Activated CD4-positive, alpha-beta T cell treated with anti-CD3 and anti-CD28 coated beads for 24 hours (primary cell): Measurements from ENCODE around the gene ACTG1.

Experiments
- DNase-seq, 2 donors: peaks; one replicate each; pipeline ENCODE4 v3.0.0-alpha.2; 2020; ENCODE audit warnings: low read depth in 2 of 2

The ACTG1 gene

DNA sequence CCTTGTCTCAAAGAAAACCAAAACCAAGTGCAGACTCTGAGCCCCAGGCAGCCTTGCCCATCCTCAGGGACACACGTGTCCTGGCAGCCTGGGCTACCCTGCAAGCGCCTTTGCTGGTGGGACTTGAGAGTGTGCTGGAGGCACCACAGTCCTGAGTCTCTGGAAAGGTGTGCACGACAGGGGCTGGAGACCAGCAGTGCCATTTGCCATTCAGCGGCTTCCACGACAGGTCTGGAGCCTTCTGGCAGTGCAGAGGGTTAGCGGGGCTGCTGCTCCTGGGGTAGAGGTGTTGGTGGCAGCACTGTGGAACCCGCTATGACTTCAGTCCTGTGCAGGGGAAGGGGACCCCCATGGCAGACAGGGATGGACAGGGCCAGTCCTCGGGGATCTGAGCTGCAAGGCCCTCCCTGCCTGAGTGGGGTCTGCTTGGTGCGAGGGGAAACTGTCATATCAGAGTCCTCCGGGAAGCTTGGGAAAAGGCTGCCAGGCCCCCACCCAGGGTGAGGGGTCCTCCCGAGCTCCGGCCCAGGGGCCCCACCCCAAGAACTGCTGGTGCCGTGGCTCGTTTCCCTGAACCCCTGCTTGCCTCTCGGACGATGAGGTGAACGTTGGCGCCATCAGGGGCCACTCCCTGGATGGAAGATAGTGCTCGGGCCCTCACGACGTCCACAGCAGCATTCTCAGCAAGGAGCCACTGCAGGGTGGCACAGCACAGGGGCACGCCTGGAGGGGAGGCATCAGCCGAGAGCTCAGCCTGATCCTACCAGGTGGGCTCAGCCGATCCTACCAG is 32.8 kb upstream of the ACTG1 start:
- DNase-seq, result no peak

- no peak for DNase-seq
Measured at GRCh38 chr17:81544281-81544974, 31.8 kb upstream of the ACTG1 start.

GRCh38 chr17:81543756-81544155 is 31.2 kb upstream of the ACTG1 start:
- DNase-seq, result no peak

- DNase-seq, result no peak
Measured at GRCh38 chr17:81543339-81543675, 30.7 kb upstream of the ACTG1 start.

- no peak for DNase-seq
Measured at GRCh38 chr17:81542431-81543338, 30.1 kb upstream of the ACTG1 start.

- DNase-seq, result no peak
Measured at GRCh38 chr17:81541123-81541522, 28.5 kb upstream of the ACTG1 start.

- no peak for DNase-seq
Measured at GRCh38 chr17:81540676-81541027, 28.1 kb upstream of the ACTG1 start.

- no peak for DNase-seq
Measured at GRCh38 chr17:81539961-81540675, 27.5 kb upstream of the ACTG1 start.

DNA sequence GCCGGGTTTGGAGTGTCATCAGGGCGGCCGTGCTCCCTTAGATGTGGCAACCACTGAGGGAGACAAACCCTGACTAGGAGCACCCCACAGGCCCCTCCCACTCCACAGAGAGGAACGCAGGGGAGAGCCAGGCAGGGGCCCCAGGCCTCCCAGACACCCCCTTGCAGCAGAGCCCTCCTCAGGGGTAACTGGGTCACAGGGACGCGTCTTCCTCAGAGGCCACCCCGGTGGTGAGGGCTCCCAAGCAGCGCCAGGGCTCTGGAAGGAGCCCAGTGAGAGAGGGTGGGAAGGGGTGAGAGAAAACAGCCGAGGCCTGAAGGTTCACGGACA is 26.9 kb upstream of the ACTG1 start:
- DNase-seq, result no peak

- no peak for DNase-seq
Measured at GRCh38 chr17:81538651-81539570, 26.3 kb upstream of the ACTG1 start.

- DNase-seq, result no peak
Measured at GRCh38 chr17:81537856-81538555, 25.4 kb upstream of the ACTG1 start.

GRCh38 chr17:81537343-81537855 is 24.8 kb upstream of the ACTG1 start:
- DNase-seq, result no peak

GRCh38 chr17:81536299-81537290 is 24.0 kb upstream of the ACTG1 start:
- DNase-seq, result no peak

- DNase-seq, result no peak
Measured at GRCh38 chr17:81535480-81536298, 23.1 kb upstream of the ACTG1 start.

GRCh38 chr17:81535007-81535328 is 22.4 kb upstream of the ACTG1 start:
- DNase-seq, result no peak

- no peak for DNase-seq
Measured at GRCh38 chr17:81534157-81535006, 21.8 kb upstream of the ACTG1 start.
